GM18870 (cell line): ENCODE data around the gene CACNA1E.

Experiments used
- ATAC-seq: cut with Tn5 transposase; IDR thresholded peaks from one replicate; pipeline ENCODE4 v1.9.1; 2021; ENCODE audit warnings: moderate library complexity; ENCODE audit not compliant: unreplicated experiment

The CACNA1E gene

GRCh38 chr1:181559142-181559541, 75.8 kb downstream of the CACNA1E start:
- ATAC-seq: no peak

GRCh38 chr1:181562395-181562794, 79.1 kb downstream of the CACNA1E start:
- ATAC-seq: no peak

GRCh38 chr1:181568736-181569135, 85.4 kb downstream of the CACNA1E start:
- no peak for ATAC-seq

GRCh38 chr1:181577475-181577874, 94.2 kb downstream of the CACNA1E start:
- ATAC-seq: no peak

- no peak for ATAC-seq
Measured at GRCh38 chr1:181583598-181583997, 100.3 kb downstream of the CACNA1E start.

GRCh38 chr1:181587870-181588438, 104.6 kb downstream of the CACNA1E start:
- no peak for ATAC-seq

- no peak for ATAC-seq
Measured at GRCh38 chr1:181588631-181589030, 105.3 kb downstream of the CACNA1E start.

GRCh38 chr1:181592255-181592859, 109.0 kb downstream of the CACNA1E start:
- ATAC-seq: no peak

- ATAC-seq: no peak
Measured at GRCh38 chr1:181593042-181593441, 109.7 kb downstream of the CACNA1E start.

GRCh38 chr1:181594553-181594952, 111.2 kb downstream of the CACNA1E start:
- ATAC-seq: no peak

- no peak for ATAC-seq
Measured at GRCh38 chr1:181595234-181595633, 111.9 kb downstream of the CACNA1E start.

GRCh38 chr1:181601186-181601950, 118.1 kb downstream of the CACNA1E start:
- no peak for ATAC-seq

GRCh38 chr1:181603735-181604410, 120.6 kb downstream of the CACNA1E start:
- ATAC-seq: no peak

- ATAC-seq: no peak
Measured at GRCh38 chr1:181604482-181605249, 121.3 kb downstream of the CACNA1E start.

- ATAC-seq: no peak
Measured at GRCh38 chr1:181607524-181607923, 124.2 kb downstream of the CACNA1E start.

GRCh38 chr1:181608386-181608785, 125.1 kb downstream of the CACNA1E start:
- no peak for ATAC-seq

GRCh38 chr1:181608948-181609347, 125.6 kb downstream of the CACNA1E start:
- no peak for ATAC-seq

GRCh38 chr1:181612100-181612499, 128.8 kb downstream of the CACNA1E start:
- ATAC-seq: no peak

GRCh38 chr1:181618559-181618958, 135.2 kb downstream of the CACNA1E start:
- no peak for ATAC-seq

- ATAC-seq: no peak
Measured at GRCh38 chr1:181620183-181620582, 136.9 kb downstream of the CACNA1E start.

GRCh38 chr1:181623850-181624249, 140.5 kb downstream of the CACNA1E start:
- no peak for ATAC-seq
